GM18951 (cell line): ENCODE measurements around the gene TMEM156.
"Not testable (repeated sequence)": the region's sequence is repeated elsewhere in the genome, so short reads cannot be mapped to it uniquely, and the experiment has no call there.

Experiments
- POLR2A ChIP-seq: IDR thresholded peaks from 4 replicates; pipeline ENCODE4 v1.6.1; 2011; ENCODE audit warnings: mild to moderate bottlenecking; ENCODE audit not compliant: insufficient read length, insufficient read depth; ENCODE audit errors: extremely low read depth
- in situ Hi-C: fragments of 300-500 bp; cut with MboI; formaldehyde crosslinking; loops from one replicate; pipeline ENCODE4 v1.12.0; 2022; ENCODE audit warnings: low sequenced_read_pairs, mixed read lengths, inconsistent platforms; ENCODE audit not compliant: unreplicated experiment

The TMEM156 gene

DNA sequence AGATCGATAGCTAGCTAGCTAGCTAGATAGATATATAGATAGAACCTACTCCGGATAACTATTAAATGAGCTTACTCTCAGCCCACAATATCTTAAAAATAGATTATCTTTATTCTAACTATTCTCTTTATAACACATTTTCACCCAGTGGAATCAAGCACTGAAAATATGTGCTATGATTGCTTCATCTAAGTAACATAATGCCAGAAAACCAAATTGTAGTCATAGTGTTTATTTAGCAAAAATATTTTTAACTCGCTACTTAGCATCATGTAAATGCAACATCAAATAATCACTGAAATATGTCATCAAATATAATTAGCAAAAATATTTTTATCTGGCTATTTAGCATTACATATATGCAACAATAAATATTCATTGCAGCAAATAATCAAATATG is 1.5 kb downstream of the TMEM156 start:
- no peak for TF ChIP-seq POLR2A
- in situ Hi-C loops = no loop called here

- in situ Hi-C loops = no loop called here
- TF ChIP-seq POLR2A = no peak
Measured at GRCh38 chr4:39029752-39030694, 2.2 kb downstream of the TMEM156 start.

GRCh38 chr4:39026096-39026495 is 6.1 kb downstream of the TMEM156 start:
- in situ Hi-C loops = no loop called here
- no peak for TF ChIP-seq POLR2A

- in situ Hi-C loops = no loop called here
- no peak for TF ChIP-seq POLR2A
Measured at GRCh38 chr4:39025552-39026085, 6.6 kb downstream of the TMEM156 start.

GRCh38 chr4:39024311-39024865 is 7.8 kb downstream of the TMEM156 start:
- in situ Hi-C loops = no loop called here
- no peak for TF ChIP-seq POLR2A

DNA sequence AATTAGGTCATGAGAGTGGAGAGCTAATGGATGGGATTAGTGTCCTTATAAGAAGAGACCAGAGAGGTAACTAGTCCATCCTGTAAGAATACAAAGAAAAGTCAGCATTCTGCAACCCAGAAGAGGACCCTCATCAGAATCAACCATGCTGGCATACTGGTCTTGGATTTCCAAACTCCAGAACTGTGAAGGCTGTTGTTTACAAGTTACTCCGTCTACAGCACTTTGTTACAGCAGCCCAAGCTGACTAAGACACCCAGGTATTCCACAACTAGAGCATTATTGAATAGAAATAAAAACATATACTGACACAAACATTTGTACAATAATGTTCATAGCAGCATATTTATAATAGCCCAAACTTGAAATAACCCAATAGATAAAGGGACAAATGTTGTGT is 9.2 kb downstream of the TMEM156 start:
- in situ Hi-C loops = no loop called here
- no peak for TF ChIP-seq POLR2A

DNA sequence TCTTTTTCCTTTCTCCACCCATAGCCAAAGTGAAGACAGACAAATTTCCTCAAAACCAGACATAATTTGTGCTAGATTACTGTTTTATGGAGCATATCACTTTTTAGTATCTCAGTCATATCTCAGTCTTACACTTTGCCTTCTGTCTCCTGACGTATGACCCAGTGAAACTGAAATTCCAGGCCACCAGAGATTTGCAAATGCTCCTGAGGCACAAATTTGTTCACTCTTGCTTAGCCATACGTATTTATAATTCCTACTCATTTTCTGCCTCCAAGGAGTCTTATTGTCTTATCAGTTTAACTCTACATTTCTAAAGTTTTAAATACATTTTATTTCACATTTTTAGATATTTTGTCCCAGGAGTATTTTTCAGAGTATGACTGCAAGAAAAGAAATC is 10.0 kb downstream of the TMEM156 start:
- no peak for TF ChIP-seq POLR2A

GRCh38 chr4:39021631-39022030 is 10.6 kb downstream of the TMEM156 start:
- in situ Hi-C loops = no loop called here
- TF ChIP-seq POLR2A = no peak

More for the DNA sequence above, 10.0 kb downstream of the TMEM156 start:
- in situ Hi-C loops = no loop called here

GRCh38 chr4:39020130-39020529 is 12.1 kb downstream of the TMEM156 start:
- no peak for TF ChIP-seq POLR2A
- in situ Hi-C loops = no loop called here

GRCh38 chr4:39014028-39014427 is 18.2 kb downstream of the TMEM156 start:
- no peak for TF ChIP-seq POLR2A
- in situ Hi-C loops = no loop called here

GRCh38 chr4:39004758-39005157 is 27.5 kb downstream of the TMEM156 start:
- in situ Hi-C loops = no loop called here
- no peak for TF ChIP-seq POLR2A

DNA sequence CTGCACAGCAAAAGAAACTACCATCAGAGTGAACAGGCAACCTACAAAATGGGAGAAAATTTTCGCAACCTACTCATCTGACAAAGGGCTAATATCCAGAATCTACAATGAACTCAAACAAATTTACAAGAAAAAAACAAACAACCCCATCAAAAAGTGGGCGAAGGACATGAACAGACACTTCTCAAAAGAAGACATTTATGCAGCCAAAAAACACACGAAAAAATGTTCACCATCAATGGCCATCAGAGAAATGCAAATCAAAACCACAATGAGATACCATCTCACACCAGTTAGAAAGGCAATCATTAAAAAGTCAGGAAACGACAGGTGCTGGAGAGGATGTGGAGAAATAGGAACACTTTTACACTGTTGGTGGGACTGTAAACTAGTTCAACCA is 30.2 kb downstream of the TMEM156 start:
- in situ Hi-C loops = not testable (repeated sequence)

DNA sequence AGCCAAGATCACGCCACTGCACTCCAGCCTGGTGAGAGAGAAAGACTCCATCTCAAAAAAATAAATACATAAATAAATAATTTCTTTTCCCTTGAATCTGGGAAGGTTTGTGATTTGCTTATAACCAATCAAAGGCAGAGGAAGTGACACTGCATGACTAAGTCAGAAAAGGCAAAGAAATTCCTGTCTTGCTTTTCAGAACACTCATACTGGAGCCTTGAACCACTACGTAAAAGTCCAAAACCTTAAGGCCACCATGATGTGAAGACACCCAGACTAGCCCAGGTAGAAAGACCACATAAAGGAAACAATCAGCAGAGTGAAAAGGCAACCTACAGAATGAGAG is 36.6 kb downstream of the TMEM156 start:
- TF ChIP-seq POLR2A = no peak
- in situ Hi-C loops = no loop called here

DNA sequence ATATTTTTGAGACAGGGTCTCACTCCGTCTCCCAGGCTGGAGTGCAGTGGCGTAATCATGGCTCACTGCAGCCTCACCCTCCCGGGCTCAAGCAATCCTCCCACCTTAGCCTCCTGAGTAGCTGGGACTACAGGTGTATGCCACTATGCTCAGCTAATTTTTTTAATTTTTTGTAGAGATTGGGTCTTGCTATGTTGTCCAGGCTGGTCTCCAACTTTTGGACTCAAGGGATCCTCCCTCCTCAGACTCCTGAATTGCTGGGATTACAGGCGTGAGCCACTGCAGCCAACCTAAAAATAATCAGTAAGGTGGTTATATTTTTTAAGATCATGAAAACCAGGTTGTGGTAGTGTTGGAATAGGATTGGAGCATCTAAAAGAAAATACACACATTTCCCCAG is 38.1 kb downstream of the TMEM156 start:
- TF ChIP-seq POLR2A = no peak
- in situ Hi-C loops = no loop called here
